Stomach (tissue), 19 donors: ENCODE measurements around the gene COL5A1. TPM values are rescaled to one million over a fixed set of nuclear protein-coding genes. Genes with fewer than 3 reads are reported as not detected.

Experiments used
- DNase-seq, 2 donors: peaks; one replicate each; pipeline versions ENCODE4 v3.0.0 to v3.0.0-alpha.2; 2013 to 2019
- H3K27ac ChIP-seq, 5 donors: fragments of 200-600 bp in 4 of 5; sonication (generic) in 4 of 5; one replicate each; pipeline ENCODE4 v1.5.1; 2013 to 2019; ENCODE audit warnings: mild to moderate bottlenecking in 1 of 5, moderate library complexity in 1 of 5
- H3K27me3 ChIP-seq, 3 donors: fragments of 200-600 bp; sonication (generic); one replicate each; pipeline ENCODE4 v1.5.1; 2017 to 2019; ENCODE audit warnings: mixed run types in 1 of 3
- H3K36me3 ChIP-seq, 4 donors: fragments of 200-600 bp; sonication (generic); 1 replicate in 3 of 4; 2 replicates in 1 of 4; pipeline ENCODE4 v1.5.1; 2016 to 2019
- H3K4me1 ChIP-seq, 4 donors: fragments of 200-600 bp; sonication (generic); one replicate each; pipeline ENCODE4 v1.5.1; 2016 to 2019
- H3K4me3 ChIP-seq, 4 donors: fragments of 200-600 bp; sonication (generic) in 3 of 4; one replicate each; pipeline ENCODE4 v1.5.1; 2016 to 2019; ENCODE audit warnings: mild to moderate bottlenecking in 1 of 4
- H3K9me3 ChIP-seq, 4 donors: fragments of 200-600 bp; sonication (generic); one replicate each; pipeline ENCODE4 v1.5.1; 2016 to 2019
- EP300 ChIP-seq: sonication (generic); formaldehyde crosslinking; IDR thresholded peaks from one replicate; pipeline ENCODE4 v1.6.1; 2017; ENCODE audit warnings: antibody characterized with exemption
- POLR2A ChIP-seq, 4 donors: fragments of 450-650 bp; IDR thresholded peaks; one replicate each; pipeline ENCODE4 v1.6.1; 2016; ENCODE audit warnings: antibody characterized with exemption in 4 of 4, control low read depth in 2 of 4, mild to moderate bottlenecking in 1 of 4, moderate library complexity in 1 of 4
- POLR2AphosphoS5 ChIP-seq, 3 donors: sonication (generic); formaldehyde crosslinking; IDR thresholded peaks; one replicate each; pipeline ENCODE4 v1.6.1; 2016; ENCODE audit warnings: antibody characterized with exemption in 3 of 3
- WGBS, 5 donors: extraction: QIAGEN DNeasy Blood & Tissue Kit in 3 of 5; methylation state at CpG; one replicate each; pipeline versions ENCODE4 v1.1.5 to v1.1.7; 2013 to 2018; 5-methylcytosine and 5-hydroxymethylcytosine counted together
- intact Hi-C: fragments of 100-400 bp; cut with DNase I; formaldehyde crosslinking; loops from one replicate; pipeline ENCODE4 v1.15.1; 2023; ENCODE audit warnings: low total_unique reads
- long read RNA-seq, 10 donors: transcript quantifications; one replicate each; lab custom pipeline, GENCODE V29; 2026
- polyA plus RNA-seq, 3 donors: library from polyadenylated mRNA; stranded (reverse); fragments of 200-250 nt; gene quantifications; one replicate each; pipeline ENCODE4 v1.2.3, GENCODE V29; 2013
- total RNA-seq, 5 donors: library from RNA; depleted of rRNA; stranded (reverse); fragments of >200 nt; gene quantifications; one replicate each; pipeline versions ENCODE4 v1.1.0 to v1.2.3, GENCODE V29; 2014 to 2016
- TF ChIP-seq, protein P1 (sequence below), 7 experiments: fragments of 450-650 bp in 4 of 7; fragments of 200-600 bp in 3 of 7; sonication (generic) in 3 of 7; IDR thresholded peaks; one replicate each; pipeline ENCODE4 v1.5.1; 2016 to 2019; ENCODE audit warnings: antibody characterized with exemption in 7 of 7, control low read depth in 2 of 7, mild to moderate bottlenecking in 1 of 7
- donor health status: healthy with polysubstance abuse.
- donor health status: Bipolar disorder and iron deficiency.
- donor health status: healthy.

The COL5A1 gene
- total RNA-seq (100 to 1,000 TPM in 2 of 5 donors, 10 to 100 TPM in 3; 17.5 to 205 (median 48.2) TPM), polyA plus RNA-seq (10 to 100 TPM in 2 of 3 donors, 1 to 10 TPM in 1; 7.3 to 17.4 (median 17.3) TPM)
- long read RNA-seq, donor 1, full-length matches to known transcripts, result 1 of 23 reads
- long read RNA-seq, donor 1, partial matches to known transcripts, result 22 of 23 reads
- long read RNA-seq, donor 1, other reads (novel, unspliced or antisense), result 0 of 23 reads
- long read RNA-seq, donor 2, partial matches to known transcripts, result 25 of 25 reads
- long read RNA-seq, donor 2, other reads (novel, unspliced or antisense), result 0 of 25 reads
- long read RNA-seq, donor 3, full-length matches to known transcripts, result 4 of 19 reads
- long read RNA-seq, donor 3, partial matches to known transcripts, result 15 of 19 reads
- long read RNA-seq, donor 3, other reads (novel, unspliced or antisense), result 0 of 19 reads
- long read RNA-seq, donor 4, partial matches to known transcripts, result 11 of 12 reads
- long read RNA-seq, donor 4, other reads (novel, unspliced or antisense), result 0 of 12 reads
- long read RNA-seq, donor 5, partial matches to known transcripts, result 173 of 174 reads
- long read RNA-seq, donor 5, other reads (novel, unspliced or antisense), result 0 of 174 reads
- long read RNA-seq, donor 6, full-length matches to known transcripts, result 5 of 73 reads
- long read RNA-seq, donor 6, partial matches to known transcripts, result 68 of 73 reads
- long read RNA-seq, donor 6, other reads (novel, unspliced or antisense), result 0 of 73 reads
- long read RNA-seq, donor 7, partial matches to known transcripts, result 108 of 108 reads
- long read RNA-seq, donor 7, other reads (novel, unspliced or antisense), result 0 of 108 reads
- long read RNA-seq, donor 8, partial matches to known transcripts, result 27 of 27 reads
- long read RNA-seq, donor 8, other reads (novel, unspliced or antisense), result 0 of 27 reads
- long read RNA-seq, donor 9, partial matches to known transcripts, result 247 of 247 reads
- long read RNA-seq, donor 9, other reads (novel, unspliced or antisense), result 0 of 247 reads
- long read RNA-seq, donor 10, partial matches to known transcripts, result 6 of 6 reads
- long read RNA-seq, donor 10, other reads (novel, unspliced or antisense), result 0 of 6 reads

DNA sequence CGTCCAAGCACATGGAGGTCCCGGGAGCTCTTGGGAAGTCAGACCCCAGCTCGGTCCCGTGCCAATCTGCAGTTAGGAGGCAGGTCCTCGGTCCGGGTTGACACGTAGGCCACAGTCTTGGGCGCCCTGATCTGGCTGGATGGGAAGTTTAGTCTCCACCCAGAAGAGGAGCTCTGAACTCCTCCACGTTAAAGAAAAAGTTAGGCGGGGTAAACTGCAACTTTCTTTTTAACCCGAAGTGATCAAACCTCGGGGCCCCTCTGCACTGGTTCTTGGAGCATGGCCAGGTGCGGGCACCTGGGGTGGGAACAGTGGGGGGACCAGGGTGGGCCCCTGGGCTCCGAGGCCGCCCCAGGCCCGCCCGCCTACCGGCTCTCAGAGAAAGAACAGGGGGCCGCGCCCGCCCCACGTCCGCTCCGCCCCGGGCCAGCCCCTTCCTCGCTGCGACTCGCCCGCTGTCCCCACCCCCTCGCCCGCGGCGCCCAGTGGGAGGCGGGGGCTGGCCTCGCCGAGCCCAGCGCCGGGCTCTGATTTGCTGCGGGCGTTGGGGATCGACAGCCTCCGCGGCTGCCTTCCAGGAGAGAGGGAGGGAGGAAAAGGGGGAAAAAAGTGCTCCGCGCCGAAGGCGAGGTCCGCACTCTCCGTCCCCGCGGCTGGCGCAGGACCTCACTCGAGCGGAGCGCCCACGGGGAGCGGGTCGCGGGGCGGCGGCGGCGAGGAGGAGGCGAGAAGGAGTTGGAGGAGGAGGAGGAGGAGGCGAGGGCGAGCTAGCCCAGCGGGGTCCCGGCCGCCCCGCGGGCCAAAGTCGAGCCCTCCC lies at the start of gene COL5A1:
COL5A1 (plus strand) TSS at position 631 of the 817 bp plus-strand sequence. CDS start 385 bp downstream, outside the sequence.
- H3K9me3 ChIP-seq, result no peaks in the 10 kb centered on the region
- 0 to 2% (median 0%) methylated on average over 40 to 72 of the region's 72 CpGs for WGBS, 5 donors
- peak; percentile 72 to 86 (median 84) for TF ChIP-seq POLR2AphosphoS5 (IDR thresholded peaks at IDR 0.05)
- no peak for TF ChIP-seq EP300
- TF ChIP-seq, protein P1, sequence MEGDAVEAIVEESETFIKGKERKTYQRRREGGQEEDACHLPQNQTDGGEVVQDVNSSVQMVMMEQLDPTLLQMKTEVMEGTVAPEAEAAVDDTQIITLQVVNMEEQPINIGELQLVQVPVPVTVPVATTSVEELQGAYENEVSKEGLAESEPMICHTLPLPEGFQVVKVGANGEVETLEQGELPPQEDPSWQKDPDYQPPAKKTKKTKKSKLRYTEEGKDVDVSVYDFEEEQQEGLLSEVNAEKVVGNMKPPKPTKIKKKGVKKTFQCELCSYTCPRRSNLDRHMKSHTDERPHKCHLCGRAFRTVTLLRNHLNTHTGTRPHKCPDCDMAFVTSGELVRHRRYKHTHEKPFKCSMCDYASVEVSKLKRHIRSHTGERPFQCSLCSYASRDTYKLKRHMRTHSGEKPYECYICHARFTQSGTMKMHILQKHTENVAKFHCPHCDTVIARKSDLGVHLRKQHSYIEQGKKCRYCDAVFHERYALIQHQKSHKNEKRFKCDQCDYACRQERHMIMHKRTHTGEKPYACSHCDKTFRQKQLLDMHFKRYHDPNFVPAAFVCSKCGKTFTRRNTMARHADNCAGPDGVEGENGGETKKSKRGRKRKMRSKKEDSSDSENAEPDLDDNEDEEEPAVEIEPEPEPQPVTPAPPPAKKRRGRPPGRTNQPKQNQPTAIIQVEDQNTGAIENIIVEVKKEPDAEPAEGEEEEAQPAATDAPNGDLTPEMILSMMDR (IDR thresholded peaks at IDR 0.05), result peak in 3 of 7 experiments; percentile 11 to 22 (median 17)
- TF ChIP-seq POLR2A (IDR thresholded peaks at IDR 0.05), result no peak
- intact Hi-C loops, result loop anchor here (10.0 kb wide), 1 partner anchor 177 kb away; no protein-coding TSS in a partner anchor
- H3K27me3 ChIP-seq, result peaks cover 0 to 45% (median 27%) of the 10 kb centered on the region in 3 donors
- peak within 1 kb of the TSS; percentile 74 to 96 (median 88) for H3K27ac ChIP-seq
- peak within 1 kb of the TSS; percentile 59 to 77 (median 69) for H3K4me3 ChIP-seq
- H3K4me1 ChIP-seq, result peaks cover 21 to 46% (median 32%) of the 10 kb centered on the region in 4 donors
- DNase-seq, result peak; percentile 83 to 97
- no peaks in the 10 kb centered on the region for H3K36me3 ChIP-seq

DNA sequence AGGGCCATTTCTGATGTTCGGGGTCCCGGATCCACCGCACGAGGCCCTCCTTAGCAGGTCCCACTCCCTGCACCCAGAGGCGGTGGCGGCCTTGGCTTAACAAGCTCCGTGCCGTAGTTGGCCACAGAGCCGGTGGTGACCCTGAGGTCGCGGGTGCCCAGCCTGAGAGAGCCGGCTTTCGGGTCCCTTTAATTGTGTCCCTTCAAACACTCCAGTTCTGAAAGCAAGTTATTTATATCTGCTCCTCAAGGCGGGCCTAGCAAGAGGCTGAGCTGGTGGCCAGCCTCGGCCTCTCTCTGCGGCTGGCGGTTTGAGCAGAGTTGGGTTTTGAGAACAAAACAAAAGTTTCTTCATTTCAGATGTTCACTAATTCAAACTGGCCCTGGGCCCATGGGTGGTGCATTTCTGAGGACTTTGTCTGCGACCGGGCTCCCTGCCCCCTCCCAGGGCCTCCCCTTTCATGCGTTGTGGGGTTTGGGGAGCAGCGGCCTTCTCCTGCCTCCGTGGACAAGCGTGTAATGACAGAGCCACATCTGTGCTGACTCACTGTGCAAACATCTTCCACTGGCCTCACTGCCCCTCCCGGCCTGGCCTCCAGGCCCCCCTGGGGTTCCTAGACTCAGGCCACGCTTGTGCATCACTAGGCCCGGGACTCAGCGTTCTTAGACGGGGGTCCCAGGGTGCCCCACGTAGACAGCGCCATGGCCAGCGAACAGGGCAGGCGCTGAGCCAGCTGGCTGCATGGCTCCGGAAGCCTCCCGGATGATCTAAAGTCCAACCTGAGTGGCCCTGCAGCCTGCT lies 49.4 kb upstream of the COL5A1 start:
- DNase-seq, result peak in 1 of 2 donors; percentile 58
- Histone ChIP-seq H3K9me3 (no peaks in the 10 kb centered on the region), H3K4me3 (no peak overlapping the region), H3K36me3 (no peaks in the 10 kb centered on the region), H3K4me1 (no peaks in the 10 kb centered on the region), H3K27ac (peak overlapping the region in 2 of 5 donors; percentile 14 to 30), H3K27me3 (peaks cover 0 to 44% (median 0%) of the 10 kb centered on the region in 3 donors)
- TF ChIP-seq POLR2A (IDR thresholded peaks at IDR 0.05) (no peak), EP300 (no peak), POLR2AphosphoS5 (IDR thresholded peaks at IDR 0.05) (no peak)
- TF ChIP-seq, protein P1 (IDR thresholded peaks at IDR 0.05), result no peak
- 65 to 73% (median 68%) methylated on average over 27 to 34 of the region's 34 CpGs for WGBS, 5 donors
- intact Hi-C loops, result no loop called here

DNA sequence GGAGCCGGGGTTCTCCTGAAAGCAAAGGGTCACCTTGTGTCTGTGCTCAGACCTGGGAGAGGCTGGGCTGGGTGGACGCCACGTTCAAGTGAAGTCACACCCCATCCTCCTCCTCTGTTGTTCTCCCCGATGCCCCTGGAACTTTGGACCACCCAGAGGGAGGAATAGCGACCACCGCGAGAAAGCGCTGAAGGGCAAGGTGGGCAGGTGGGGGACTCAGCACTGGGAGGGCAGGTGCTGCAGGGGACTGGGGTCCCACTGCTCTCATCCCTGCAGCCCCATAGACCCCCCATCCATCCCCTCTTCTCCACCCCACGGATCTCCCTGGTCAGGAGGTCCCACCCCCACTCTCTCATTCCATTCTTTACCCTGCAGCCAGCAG lies 48.8 kb upstream of the COL5A1 start:
- 68 to 85% (median 70%) methylated on average over 8 to 9 of the region's 9 CpGs for WGBS, 5 donors
- Histone ChIP-seq H3K4me1 (no peaks in the 10 kb centered on the region), H3K9me3 (no peaks in the 10 kb centered on the region), H3K36me3 (no peaks in the 10 kb centered on the region), H3K27ac (peak overlapping the region in 1 of 5 donors; percentile 30), H3K27me3 (peaks cover 0 to 46% (median 0%) of the 10 kb centered on the region in 3 donors), H3K4me3 (no peak overlapping the region)
- no peak for DNase-seq
- intact Hi-C loops, result no loop called here
- TF ChIP-seq EP300 (no peak), POLR2A (IDR thresholded peaks at IDR 0.05) (no peak), POLR2AphosphoS5 (IDR thresholded peaks at IDR 0.05) (no peak)
- TF ChIP-seq, protein P1 (IDR thresholded peaks at IDR 0.05), result no peak
